NB4 (cell line): Measurements from ENCODE around the gene AFAP1L1.

Source experiments
- DNase-seq: peaks from one replicate; pipeline ENCODE4 v3.0.0; 2010; ENCODE audit warnings: low read depth
- H3K4me3 ChIP-seq: one replicate; pipeline ENCODE4 v1.5.1; 2011; ENCODE audit warnings: mild to moderate bottlenecking, low read depth, low read length, moderate library complexity
- CTCF ChIP-seq: IDR thresholded peaks from one replicate; pipeline ENCODE4 v1.5.1; 2012; ENCODE audit warnings: low read depth, low read length
- MAX ChIP-seq: IDR thresholded peaks from 2 replicates; pipeline ENCODE4 v1.6.1; 2011; ENCODE audit warnings: low read depth, low read length
- MYC ChIP-seq: IDR thresholded peaks from 2 replicates; pipeline ENCODE4 v1.6.1; 2011; ENCODE audit warnings: low read depth, low read length
- POLR2A ChIP-seq: IDR thresholded peaks from 2 replicates; pipeline ENCODE4 v1.6.1; 2011; ENCODE audit warnings: mild to moderate bottlenecking; ENCODE audit not compliant: insufficient read length; ENCODE audit errors: extremely low read depth

The AFAP1L1 gene

GRCh38 chr5:149242339-149242738 is 29.3 kb upstream of the AFAP1L1 start:
- no peak overlapping the region for H3K4me3 ChIP-seq
- DNase-seq = no peak
- no peak for TF ChIP-seq MAX
- TF ChIP-seq POLR2A = no peak
- no peak for TF ChIP-seq CTCF
- no peak for TF ChIP-seq MYC

DNA sequence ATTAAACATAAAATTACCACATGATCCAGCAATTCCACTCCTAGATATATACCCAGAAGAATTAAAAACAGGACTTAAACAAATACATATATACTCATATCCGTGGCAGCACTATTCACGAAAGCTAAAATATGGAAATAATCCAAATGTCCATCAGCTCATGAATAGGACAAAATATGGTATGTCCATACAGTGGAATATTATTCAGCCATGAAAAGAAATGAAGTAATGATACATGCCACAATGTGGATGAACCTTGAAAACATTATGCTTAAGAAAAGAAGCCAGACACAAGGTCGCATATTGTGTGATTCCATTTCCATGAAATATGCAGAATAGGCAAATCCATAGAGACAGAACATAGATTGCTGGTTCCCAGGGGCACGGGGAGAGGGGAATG is 24.8 kb upstream of the AFAP1L1 start:
- no peak for DNase-seq
- no peak for TF ChIP-seq MAX
- TF ChIP-seq POLR2A = no peak
- no peak for TF ChIP-seq MYC
- TF ChIP-seq CTCF = no peak
- H3K4me3 ChIP-seq = no peak overlapping the region

- DNase-seq = no peak
- no peak overlapping the region for H3K4me3 ChIP-seq
- TF ChIP-seq CTCF (no peak), POLR2A (no peak), MAX (no peak), MYC (no peak)
Measured at GRCh38 chr5:149247726-149248125, 23.9 kb upstream of the AFAP1L1 start.

GRCh38 chr5:149251546-149251945 is 20.1 kb upstream of the AFAP1L1 start:
- TF ChIP-seq MAX (no peak), CTCF (no peak), MYC (no peak), POLR2A (no peak)
- no peak for DNase-seq
- no peak overlapping the region for H3K4me3 ChIP-seq

GRCh38 chr5:149254506-149254905 is 17.2 kb upstream of the AFAP1L1 start:
- no peak for DNase-seq
- H3K4me3 ChIP-seq = no peak overlapping the region
- TF ChIP-seq MYC (no peak), POLR2A (no peak), MAX (no peak), CTCF (no peak)

DNA sequence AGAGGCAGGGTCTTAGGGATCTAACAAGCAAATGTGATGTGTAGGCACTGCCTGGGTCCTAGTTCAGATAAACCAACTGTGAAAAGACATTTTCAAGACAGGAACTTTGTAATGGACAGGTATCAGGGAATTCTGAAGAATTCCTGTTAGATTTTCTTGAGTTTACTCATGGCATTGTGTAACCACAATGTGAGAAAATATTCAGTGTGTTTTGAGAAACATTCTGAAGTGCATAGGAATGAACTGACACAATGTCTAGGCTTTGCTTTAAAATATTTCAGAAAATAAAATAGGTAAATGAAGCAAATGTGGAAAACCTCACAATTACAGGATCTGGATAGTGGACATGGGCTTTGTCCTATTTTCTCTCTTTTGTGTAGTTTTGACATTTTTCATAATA is 15.2 kb upstream of the AFAP1L1 start:
- no peak for TF ChIP-seq MYC
- no peak for TF ChIP-seq MAX
- TF ChIP-seq POLR2A = no peak
- TF ChIP-seq CTCF = no peak
- DNase-seq = no peak
- no peak overlapping the region for H3K4me3 ChIP-seq
